NCI-H187 (cell line): ENCODE data around the gene TMEM151B.
A peak's percentile ranks its signal among the peaks of the same experiment; 100 is the strongest.
"Not testable (repeated sequence)": the region's sequence is repeated elsewhere in the genome, so short reads cannot be mapped to it uniquely, and the experiment has no call there.

Experiments used
- DNase-seq, 2 experiments: peaks; one replicate each; lab custom pipeline; 2025; lab: John Stamatoyannopoulos, UW

Gene TMEM151B

DNA sequence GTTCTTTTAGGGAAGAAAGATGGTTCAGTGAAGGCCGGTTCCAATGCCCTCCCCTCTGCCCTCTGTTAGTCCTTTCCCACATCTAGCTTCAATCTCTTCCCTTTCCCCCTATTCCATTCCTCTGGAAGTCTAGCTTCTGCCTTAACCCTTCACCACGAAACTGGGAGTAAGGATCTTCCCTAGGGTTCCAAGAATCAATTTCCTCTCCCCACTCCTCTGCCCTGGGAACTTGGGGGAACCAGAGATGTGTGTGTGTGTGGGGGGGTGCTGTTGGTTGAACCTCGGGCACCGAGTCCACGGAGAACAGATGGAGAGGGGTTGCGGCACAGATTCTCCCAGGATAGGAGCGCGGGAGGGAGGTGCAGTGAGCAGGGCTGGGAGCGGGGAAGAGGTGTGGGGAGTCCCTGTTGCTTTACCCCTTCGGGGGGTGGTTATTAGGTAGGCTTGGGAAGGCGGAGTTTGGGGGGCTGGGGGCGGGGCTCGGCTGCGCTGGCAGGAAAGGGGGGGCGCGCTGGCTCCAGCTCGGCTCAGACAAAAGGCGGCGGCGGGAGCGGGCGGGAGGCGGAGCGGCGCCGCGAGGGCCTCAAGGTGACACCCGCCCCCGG lies at the start of gene TMEM151B:
TMEM151B (plus strand) TSS at position 530 of the 605 bp plus-strand sequence. CDS start 293 bp downstream, outside the sequence.
- DNase-seq = no peak

DNA sequence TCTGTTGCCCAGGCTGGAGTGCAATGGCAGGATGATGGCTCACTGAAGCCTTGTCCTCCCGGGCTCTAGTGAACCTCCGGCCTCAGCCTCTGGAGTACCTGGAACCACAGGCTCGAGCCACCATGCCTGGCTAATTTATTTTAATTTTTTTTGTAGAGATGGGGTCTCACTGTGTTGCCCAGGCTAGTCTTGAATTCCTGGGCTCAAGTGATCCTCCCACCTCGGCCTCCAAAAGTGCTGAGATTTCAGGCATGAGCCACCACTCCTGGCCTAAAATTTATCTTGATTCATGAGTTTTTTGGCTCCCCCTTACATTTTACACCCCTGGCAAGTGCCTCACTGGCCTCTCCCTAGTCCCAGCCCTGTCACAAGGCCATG lies 49.3 kb upstream of the TMEM151B start:
- no peak for DNase-seq

GRCh38 chr6:44221291-44221960 lies 48.8 kb upstream of the TMEM151B start:
- DNase-seq = no peak

- DNase-seq = no peak
Observed at GRCh38 chr6:44221961-44222335, 48.3 kb upstream of the TMEM151B start.

GRCh38 chr6:44222486-44223318 lies 47.5 kb upstream of the TMEM151B start:
- no peak for DNase-seq

GRCh38 chr6:44223319-44224028 lies 46.8 kb upstream of the TMEM151B start, which contains the start of gene SLC29A1:
SLC29A1 (plus strand) TSS chr6:44223595; CDS start chr6:44227314, 3,719 bp downstream.
- DNase-seq = peak in 1 of 2 experiments; percentile 57

DNA sequence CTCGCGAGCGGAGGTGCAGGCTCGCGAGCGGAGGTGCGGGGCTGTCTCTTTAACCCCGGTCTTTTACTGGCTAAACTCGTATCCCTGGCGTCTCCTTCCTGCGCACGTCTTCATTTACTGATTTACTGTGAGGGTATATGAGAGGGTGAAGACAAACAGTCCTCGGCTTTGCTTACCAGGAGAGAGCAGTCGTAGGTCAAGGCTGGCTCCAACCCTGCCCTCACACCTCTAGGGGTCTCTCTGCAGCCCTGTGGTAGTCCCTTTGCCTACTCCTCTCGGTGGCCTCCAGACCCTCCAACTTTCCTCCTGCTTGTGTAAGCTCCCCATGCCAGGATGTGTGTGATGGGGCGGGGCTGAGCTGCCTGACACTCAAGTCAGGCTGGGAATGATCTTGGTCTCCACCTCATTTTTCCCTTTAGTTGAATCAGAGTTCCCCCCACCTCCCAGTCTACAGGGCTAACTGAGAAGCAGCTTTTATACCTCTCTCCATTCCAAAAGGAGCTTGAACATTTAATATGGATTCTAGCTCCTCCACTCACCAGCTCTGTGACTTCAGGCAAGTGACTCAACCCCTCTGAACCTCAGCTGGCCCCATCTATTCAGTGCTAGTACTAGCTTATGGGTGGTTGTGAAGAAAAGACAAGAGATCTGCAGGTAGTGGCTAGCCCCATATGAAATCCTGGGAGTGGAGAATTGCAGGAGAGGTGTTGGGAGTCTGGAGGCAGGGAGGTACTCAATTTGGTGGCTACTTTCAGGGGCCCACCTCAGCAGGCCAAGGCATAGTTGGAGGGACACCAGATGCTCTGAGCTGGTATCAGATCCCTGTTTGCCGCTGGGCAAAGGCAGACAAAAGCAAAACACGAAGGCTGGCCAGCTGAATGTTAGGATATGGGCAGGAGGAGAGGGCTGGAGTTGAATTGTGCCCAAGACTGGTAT lies 46.0 kb upstream of the TMEM151B start:
- DNase-seq = no peak

DNA sequence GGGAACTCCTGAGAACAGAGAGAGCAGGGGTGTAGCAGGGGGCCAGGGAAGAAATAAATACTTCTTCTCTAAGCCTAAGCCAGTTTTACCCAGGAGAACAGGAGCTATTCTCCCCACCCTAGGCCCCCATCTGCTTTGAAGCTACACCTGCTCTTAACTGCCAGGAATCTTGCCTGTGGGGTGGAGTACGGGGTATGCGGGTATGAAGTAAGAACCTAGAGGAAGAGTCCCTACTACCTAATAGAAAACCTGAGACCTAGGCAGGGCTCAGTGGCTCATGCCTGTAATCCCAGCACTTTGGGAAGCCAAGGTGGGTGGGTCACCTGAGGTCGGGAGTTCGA lies 45.3 kb upstream of the TMEM151B start:
- DNase-seq = no peak

- no peak for DNase-seq
Observed at GRCh38 chr6:44225579-44226325, 44.5 kb upstream of the TMEM151B start.

GRCh38 chr6:44226368-44227147 lies 43.7 kb upstream of the TMEM151B start:
- no peak for DNase-seq

GRCh38 chr6:44227148-44227793 lies 43.0 kb upstream of the TMEM151B start:
- DNase-seq = no peak

DNA sequence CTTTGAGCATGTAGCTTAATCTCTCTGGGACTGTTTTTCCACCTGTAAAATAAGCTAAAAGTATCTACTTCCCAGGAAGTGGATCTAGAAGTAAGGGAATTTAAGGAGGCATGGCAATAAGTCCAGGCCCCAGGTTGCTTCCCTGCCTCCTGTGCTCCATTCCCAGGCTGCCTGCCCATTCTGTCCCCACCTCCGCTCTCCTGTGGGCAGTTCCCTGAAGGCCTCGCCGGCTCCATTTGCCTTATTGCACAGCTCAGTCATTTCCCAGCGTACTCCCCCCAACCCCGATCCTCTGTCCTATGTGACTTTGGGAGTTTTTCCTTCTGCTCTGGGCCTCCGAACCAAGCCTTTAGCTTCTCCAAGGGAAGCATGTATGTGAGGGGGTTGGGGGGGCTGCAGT lies 42.2 kb upstream of the TMEM151B start:
- no peak for DNase-seq

- DNase-seq = no peak
Observed at GRCh38 chr6:44228433-44228832, 41.8 kb upstream of the TMEM151B start.

- DNase-seq = no peak
Observed at GRCh38 chr6:44228836-44229235, 41.4 kb upstream of the TMEM151B start.

- no peak for DNase-seq
Observed at GRCh38 chr6:44229376-44230033, 40.7 kb upstream of the TMEM151B start.

DNA sequence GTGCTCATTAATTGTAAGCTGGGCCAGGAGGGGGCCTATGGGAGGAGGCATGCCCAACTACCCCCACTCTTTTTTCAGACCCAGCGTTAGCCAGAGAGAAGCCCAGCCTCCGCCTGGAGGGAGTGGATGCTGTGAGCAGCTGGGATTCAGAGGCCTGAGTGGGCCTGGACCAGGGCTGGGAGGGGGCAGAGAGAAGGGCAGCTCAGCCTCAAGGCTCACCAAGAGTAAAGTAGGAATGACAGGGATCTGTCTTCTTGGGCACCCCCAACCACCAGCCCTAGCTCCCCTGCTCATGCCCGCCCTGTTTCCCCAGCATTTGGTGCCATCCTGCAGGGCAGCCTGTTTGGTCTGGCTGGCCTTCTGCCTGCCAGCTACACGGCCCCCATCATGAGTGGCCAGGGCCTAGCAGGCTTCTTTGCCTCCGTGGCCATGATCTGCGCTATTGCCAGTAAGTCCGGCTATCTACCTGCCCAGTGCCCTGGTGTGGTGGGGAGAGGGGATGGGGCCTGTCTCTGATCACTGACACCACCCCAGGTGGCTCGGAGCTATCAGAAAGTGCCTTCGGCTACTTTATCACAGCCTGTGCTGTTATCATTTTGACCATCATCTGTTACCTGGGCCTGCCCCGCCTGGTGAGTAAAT lies 40.1 kb upstream of the TMEM151B start:
- DNase-seq = no peak

DNA sequence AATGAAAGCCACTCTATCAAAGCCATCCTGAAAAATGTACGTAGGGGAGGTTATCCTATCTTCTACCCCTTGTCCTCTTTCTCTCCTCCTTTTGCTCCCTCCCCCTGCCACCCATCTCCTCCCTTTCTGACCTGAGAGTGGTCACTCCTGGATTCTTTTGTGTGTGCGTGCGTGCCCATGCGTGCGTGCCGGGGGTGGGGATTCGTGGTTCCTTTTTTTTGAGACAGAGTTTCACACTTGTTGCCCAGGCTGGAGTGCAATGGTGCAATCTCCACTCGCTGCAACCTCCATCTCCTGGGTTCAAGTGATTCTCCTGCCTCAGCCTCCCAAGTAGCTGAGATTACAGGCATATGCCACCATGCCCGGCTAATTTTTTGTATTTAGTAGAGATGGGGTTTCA lies 38.8 kb upstream of the TMEM151B start:
- not testable (repeated sequence) for DNase-seq
